ENCODE measurements around the gene WBP4. TPM values are rescaled to one million over a fixed set of nuclear protein-coding genes. Genes with fewer than 3 reads are reported as not detected.
"Not testable (repeated sequence)": the region's sequence is repeated elsewhere in the genome, so short reads cannot be mapped to it uniquely, and the experiment has no call there.

WBP4 gene
- total RNA-seq, 2 experiments from 2014 or later, result 6.9 to 7.4 TPM

DNA sequence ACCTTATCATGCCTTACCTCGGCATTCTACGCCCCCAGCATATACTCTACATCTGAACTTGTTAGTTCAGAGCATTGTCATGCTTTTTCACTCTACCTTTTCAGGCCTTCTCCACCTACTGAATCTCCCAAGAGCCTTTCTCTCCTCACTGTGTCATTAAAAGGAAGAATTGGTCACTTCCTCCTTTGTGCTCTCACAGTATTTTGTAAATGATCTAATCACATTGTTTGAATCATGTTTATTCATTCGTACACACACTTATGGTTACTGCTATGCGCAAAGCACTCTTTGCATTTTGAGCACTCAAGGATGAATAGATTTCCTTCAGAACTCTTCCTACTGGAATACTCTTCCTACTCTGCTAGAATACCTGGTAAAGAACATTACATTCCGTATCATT is 26.4 kb upstream of the WBP4 start:
- Histone ChIP-seq H3K9me3 (ENCODE audit: control insufficient read depth in 1 of 2, insufficient read depth in 1 of 2, low read length in 2 of 2) (no peaks in the 10 kb centered on the region), H3K36me3 (ENCODE audit: insufficient read depth, low read length) (no peaks in the 10 kb centered on the region), H3K27me3 (ENCODE audit: control insufficient read depth in 1 of 2, insufficient read depth in 2 of 2, low read length in 2 of 2) (no peaks in the 10 kb centered on the region), H3K4me3 (ENCODE audit: low read length) (no peak overlapping the region), H3K4me1 (ENCODE audit: insufficient read depth, low read length) (no peaks in the 10 kb centered on the region), H3K27ac (ENCODE audit: low read depth in 1 of 2, low read length in 2 of 2) (no peak overlapping the region)
- no peak for TF ChIP-seq CTCF (IDR thresholded peaks at IDR 0.05)
- Mint-ChIP-seq H3K4me3 (no peak overlapping the region), H3K4me1 (ENCODE audit: low read depth) (peaks cover 19% of the 10 kb centered on the region), H3K9me3 (no peaks in the 10 kb centered on the region), H3K36me3 (ENCODE audit: low read depth) (no peaks in the 10 kb centered on the region), H3K27me3 (no peaks in the 10 kb centered on the region), H3K27ac (no peak overlapping the region)
- ChIA-PET POLR2A (interaction anchor here (1.3 kb wide), 1 partner anchor 16 kb away, joined by 5 read pairs; the partner anchor contains the start of gene ELF1), CTCF (no interaction called here)
- intact Hi-C loops (cut with DNase I, micrococcal nuclease), result no loop called here
- no peak for DNase-seq
- no peak for ATAC-seq (ENCODE audit: poor library complexity)

- CTCF ChIA-PET; POLR2A ChIA-PET; DNase-seq; H3K9me3 ChIP-seq (ENCODE audit: control insufficient read depth in 1 of 2, insufficient read depth in 1 of 2, low read length in 2 of 2); H3K4me1 ChIP-seq (ENCODE audit: insufficient read depth, low read length); H3K27ac Mint-ChIP-seq; intact Hi-C loops (cut with DNase I, micrococcal nuclease); ATAC-seq (ENCODE audit: poor library complexity); H3K36me3 ChIP-seq (ENCODE audit: insufficient read depth, low read length); H3K4me3 ChIP-seq (ENCODE audit: low read length); H3K36me3 Mint-ChIP-seq (ENCODE audit: low read depth); H3K27ac ChIP-seq (ENCODE audit: low read depth in 1 of 2, low read length in 2 of 2); H3K27me3 Mint-ChIP-seq; H3K27me3 ChIP-seq (ENCODE audit: control insufficient read depth in 1 of 2, insufficient read depth in 2 of 2, low read length in 2 of 2); H3K4me3 Mint-ChIP-seq; H3K9me3 Mint-ChIP-seq: not testable (repeated sequence)
- peaks cover 30% of the 10 kb centered on the region for H3K4me1 Mint-ChIP-seq (ENCODE audit: low read depth)
Measured at GRCh38 chr13:41036557-41036956, 24.8 kb upstream of the WBP4 start.

GRCh38 chr13:41039746-41040145 is 21.6 kb upstream of the WBP4 start:
- intact Hi-C loops (cut with DNase I, micrococcal nuclease), result no loop called here
- Mint-ChIP-seq H3K36me3 (ENCODE audit: low read depth) (no peaks in the 10 kb centered on the region), H3K4me3 (no peak overlapping the region), H3K27me3 (no peaks in the 10 kb centered on the region), H3K9me3 (peaks cover 2% of the 10 kb centered on the region), H3K4me1 (ENCODE audit: low read depth) (peaks cover 22% of the 10 kb centered on the region), H3K27ac (no peak overlapping the region)
- H3K36me3 ChIP-seq (ENCODE audit: insufficient read depth, low read length), result no peaks in the 10 kb centered on the region
- POLR2A ChIA-PET, result interaction anchor here (0.6 to 0.7 kb wide), 2 partner anchors 21 to 1198 kb away, joined by 3 read pairs; partner anchors contain the start of gene ELF1
- no peak overlapping the region for H3K27ac ChIP-seq (ENCODE audit: low read depth in 1 of 2, low read length in 2 of 2)
- no peak for TF ChIP-seq CTCF (IDR thresholded peaks at IDR 0.05)
- H3K4me3 ChIP-seq (ENCODE audit: low read length), result no peak overlapping the region
- H3K4me1 ChIP-seq (ENCODE audit: insufficient read depth, low read length), result no peaks in the 10 kb centered on the region
- no peaks in the 10 kb centered on the region for H3K9me3 ChIP-seq (ENCODE audit: control insufficient read depth in 1 of 2, insufficient read depth in 1 of 2, low read length in 2 of 2)
- H3K27me3 ChIP-seq (ENCODE audit: control insufficient read depth in 1 of 2, insufficient read depth in 2 of 2, low read length in 2 of 2), result no peaks in the 10 kb centered on the region
- ATAC-seq (ENCODE audit: poor library complexity) (no peak), DNase-seq (no peak)
- CTCF ChIA-PET, result no interaction called here
